Activated T-helper 9 cell treated with anti-CD3 and anti-CD28 coated beads, Interleukin-2, amount 50 U/mL, for 16 hours (primary cell): ENCODE results near the gene IKZF1.

Experiments
- DNase-seq: peaks from one replicate; pipeline ENCODE4 v3.0.0-alpha.2; 2020; ENCODE audit warnings: low read depth

IKZF1 gene

DNA sequence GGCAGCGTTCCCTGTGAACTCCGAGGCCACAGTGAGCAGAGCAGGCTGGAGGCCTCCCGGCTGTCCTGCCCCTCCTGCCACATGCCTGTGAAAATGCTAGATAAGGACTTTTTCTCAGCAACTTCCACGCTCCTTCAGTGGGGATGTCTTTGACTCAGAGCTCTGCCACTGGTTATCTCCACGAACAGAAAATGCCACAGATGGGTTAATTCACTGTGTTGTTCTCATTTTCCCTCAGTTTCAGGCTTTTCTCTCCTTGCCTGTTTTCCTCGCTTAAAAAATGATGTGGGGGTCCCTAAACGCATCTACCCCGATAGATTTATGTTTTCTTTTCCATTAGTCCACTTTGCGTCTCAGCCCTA, 51.3 kb downstream of the IKZF1 start:
- no peak for DNase-seq

DNA sequence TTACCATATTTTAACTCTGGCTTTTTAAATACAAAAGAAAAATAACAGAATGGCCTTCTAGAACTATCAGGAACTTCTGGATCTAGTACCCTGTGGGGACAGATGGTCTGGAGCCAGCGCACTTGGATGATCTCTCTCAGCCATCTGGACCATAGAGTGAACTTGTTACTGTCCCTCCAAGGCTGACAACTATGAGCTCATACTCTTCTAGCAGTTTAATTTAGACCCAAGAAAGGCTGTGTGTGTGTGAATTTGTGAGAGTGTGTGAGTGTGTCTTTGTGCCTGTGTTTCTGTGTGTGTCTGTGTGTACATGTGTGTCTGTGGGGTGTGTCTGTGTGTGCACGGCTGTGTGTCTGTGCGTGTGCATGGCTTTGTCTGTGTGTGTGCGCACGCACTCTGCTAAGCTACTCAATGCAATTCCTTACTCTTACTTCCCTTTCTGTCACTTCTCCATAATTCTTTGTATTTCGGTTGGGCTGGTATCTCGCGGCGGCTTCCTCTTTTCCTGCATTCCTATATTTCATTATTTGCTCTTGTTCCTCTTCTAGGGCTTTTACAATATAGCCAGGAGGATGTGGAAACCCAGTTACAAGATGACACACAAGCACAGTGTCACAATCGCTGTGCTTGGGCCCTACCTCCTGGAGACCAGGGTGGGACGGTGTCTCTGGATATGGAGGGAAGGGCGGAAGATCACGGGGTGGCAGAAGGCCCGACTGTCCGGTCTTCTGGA, 51.9 kb downstream of the IKZF1 start:
- DNase-seq, result no peak

DNA sequence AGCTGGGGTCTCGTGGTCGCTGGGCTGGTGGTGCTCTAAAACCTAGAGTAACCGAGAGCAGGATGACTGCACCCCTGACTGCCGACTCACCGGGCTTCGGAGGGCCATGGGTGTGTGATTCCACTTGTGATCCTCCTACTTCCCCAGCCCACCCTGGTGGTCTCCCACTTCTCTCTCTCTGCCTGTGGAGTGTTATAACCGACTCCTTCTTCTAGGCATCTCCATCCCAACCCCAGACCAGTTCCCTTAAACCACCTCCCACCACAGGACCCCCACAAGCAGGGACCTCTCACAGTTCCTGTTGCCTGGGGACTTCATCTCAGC, 52.4 kb downstream of the IKZF1 start:
- no peak for DNase-seq

DNA sequence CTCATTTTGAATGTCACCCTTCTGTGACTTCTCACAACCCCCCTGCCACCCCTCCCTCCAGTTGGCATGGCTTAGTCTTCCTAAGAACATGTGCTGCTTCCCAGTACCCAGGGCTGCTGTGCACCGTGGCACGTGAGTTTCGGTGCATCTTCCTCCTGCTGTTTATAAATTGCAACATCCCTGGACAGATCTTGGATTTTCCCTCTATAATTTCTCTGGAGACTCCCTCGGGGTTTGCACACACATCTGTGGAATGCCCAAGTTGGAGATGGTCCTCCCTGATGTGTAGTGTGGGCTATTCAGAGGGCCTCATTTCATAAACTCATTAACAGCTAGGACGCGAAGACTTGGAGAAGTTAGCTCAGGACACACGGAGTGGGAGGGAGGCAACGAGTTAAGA, 52.9 kb downstream of the IKZF1 start:
- DNase-seq, result no peak

DNA sequence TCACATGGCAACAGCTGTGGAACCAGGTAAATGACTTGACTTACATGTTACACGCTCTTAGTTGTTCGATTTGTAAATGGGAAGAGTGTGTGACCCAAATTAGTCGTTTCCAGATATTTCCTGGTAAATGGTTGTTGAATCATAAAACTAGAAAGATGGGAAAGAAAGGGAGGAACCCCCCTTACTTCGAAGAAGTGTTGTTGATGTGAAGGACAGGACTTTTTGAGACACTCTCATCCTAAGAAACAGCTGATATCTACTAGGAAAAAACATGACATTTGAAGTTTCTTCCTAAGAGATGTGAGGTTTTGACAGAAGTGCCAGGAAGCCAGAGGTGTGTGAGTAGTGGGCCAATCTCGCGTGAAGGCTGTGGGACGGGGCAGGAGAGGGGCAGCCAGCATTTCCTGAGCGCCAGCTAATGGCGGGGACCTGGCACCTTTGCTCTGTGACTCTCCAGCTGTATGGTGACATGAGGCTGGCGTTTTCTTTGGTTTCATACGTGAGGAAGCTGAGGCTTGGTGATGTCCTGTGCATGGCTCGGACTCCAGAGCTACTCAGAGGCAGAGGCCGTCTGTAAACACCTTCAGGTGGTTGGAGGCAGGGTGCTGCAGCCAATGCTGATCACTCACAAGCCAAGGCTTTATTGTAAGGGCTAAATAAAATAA, 53.7 kb downstream of the IKZF1 start:
- DNase-seq, result no peak

DNA sequence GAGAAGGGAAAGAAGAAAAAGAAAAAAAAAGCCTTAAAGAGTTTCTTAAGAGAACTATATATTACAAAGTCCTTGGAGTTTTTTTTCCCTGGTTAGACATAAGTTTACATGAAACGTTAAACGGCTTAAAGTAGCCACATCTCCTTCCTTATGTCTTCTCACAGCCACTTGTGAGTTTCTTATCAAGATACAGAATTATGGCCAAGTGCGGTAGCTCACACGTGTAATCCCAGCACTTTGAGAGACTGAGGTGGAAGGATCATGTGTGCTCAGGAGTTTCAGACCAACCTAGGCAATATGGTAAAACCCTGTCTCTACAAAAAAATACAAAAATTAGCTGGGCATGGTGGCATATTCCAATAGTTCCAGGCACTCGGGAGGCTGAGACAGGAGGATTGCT, 54.3 kb downstream of the IKZF1 start:
- DNase-seq, result no peak

DNA sequence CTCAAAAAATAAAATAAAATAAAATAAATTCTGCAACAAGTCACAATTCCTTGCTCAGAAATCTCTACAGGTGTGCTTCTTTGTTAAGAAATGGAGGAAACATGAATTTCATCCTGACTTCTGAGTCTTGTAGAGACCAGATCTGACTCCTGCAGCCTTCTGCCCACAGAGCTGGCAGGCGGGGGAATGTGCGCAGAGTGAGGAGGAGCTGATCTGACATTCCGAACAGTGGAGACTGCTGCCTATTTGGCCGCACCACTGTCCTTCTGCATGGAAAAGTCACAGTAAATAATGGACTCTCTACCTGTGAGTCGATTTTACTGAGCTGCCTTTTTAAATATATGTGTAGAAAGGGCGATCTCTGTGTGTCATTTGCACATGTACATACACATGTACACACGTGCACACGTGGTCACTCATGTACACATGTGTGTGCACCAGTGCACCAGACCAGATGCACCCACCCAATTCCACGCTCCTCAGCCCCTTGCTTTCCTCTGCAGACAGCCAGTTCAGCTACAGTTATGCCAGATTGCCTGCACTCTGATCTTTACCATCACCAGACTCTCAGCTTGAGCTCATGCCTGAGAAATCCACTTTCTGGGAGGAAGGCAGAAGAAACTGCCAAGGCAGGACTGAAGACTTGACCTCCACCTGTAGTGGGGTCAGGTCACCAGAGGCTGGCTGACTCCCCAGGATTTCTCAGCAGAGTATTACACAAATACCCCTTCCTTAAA, 54.9 kb downstream of the IKZF1 start:
- DNase-seq, result no peak

DNA sequence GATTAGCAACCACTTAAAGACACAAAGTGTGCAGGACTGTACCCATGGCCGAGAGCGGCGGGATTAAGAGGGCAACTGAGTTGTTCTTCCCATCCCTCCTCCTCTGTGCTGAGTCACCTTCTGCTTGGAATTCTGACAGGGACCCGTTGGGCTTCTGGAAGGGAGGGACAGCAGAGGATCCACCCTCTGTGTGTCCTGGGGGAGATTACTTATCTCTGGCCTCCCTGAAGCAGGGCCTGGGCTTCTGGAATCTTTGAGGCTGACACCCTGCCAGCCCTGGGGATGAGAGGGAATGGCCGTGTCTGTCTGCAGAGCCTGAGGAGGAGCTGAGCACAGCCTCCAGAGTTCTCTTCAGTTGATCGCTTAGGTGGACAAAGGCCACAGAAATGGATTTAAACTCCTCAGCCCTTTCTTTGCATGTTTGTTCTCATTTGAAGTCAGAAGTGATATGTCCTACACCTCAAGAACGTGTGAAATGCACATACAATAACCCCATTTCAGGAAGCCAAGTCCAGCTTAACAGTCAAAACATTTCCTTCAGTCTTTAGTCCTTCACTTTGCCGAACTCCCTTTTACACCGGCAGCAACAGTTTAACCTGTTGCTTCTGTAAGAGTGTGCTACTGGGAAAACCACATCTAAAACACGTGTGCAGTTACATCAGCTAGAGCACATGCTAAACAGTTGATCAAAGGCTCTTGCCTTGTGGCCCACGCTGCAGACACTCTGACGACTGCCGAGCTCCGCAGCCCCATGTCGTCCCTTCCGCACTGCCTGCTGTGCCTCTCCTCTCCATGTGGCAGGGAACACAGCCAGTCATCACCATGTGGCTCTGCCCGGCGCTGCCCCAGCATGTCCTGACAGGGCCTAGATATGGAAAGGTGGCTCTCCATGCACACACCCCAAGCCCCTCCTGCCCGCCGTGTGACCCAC, 55.7 kb downstream of the IKZF1 start:
- peak; percentile 77 for DNase-seq

DNA sequence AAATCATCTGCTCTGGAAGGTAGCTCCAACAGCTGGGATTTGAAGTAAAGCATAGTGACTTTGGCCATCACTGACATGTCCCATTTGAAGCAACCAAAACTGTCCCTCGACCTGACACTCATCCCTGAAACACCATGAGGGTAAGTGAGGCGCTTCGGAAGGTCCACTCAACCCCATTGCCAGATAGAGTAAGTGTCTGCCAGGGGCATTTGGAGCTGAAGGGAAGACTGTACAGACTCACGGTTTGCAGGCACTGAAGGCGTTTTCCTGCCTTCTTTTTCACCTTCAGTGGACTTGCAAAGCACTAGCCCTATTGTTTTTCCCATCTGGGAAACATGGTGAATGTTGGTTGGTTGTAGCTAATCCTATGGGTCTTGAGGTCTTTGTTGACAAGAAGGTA, 57.6 kb downstream of the IKZF1 start:
- no peak for DNase-seq

DNA sequence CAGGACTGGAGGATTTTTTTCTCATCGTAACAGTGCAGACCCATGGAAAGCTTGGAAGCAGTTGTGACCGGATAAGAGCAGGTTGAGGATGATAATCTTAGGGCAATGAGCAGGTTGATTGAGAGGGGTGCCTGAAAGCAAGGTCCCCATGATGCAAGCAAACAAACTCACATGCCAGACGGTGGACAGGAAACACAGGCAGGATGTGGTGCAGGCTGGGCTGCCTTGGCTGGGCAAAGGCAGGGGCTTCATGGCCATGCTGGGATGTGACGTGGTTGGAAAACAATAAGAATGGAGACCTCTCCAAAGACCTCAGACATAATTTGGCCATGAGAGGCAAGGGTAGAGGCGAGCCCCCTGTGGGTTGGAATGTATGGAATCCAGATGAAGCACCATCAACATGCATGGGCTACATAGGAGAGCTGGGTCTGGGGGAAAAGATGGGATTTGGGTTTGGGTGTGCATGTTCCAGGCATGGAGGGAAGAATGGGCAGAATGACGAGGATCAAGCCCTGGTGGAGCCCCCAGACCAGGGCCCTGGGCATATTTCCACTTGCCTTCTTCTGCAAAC, 58.3 kb downstream of the IKZF1 start:
- no peak for DNase-seq

DNA sequence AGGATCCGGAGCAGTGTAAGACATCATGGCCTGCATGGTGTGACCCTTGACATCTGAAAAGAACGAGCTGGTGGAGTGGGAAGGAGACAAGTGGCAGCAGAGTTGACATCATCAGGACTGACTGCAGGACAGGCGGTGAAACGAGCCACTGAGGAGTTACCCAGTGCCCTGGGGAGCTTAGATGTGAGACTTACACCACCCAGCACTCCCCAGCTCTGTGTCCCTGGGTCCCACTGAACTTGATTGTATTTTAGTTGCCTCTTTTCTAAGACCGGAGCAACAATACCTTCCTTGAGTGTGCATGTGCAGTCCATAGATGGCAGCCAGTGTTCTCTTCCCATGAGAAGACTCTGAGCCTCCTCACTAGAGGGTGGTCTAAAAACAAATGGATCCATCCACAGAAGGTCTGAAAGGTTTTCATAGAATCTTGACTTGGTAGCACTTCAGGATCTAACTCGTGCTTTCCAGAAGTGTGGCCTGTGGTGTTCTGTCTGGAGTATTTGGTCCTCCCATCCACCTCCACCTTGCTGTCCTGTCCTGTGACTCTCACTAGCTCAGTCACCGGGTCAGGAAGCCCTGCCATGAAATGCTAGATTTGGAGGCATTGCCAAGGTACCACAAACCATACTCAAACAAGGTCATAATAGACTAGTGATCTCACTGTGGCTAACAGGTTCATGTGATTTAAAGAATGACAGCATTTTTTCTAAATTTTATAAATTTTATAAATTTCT, 59.0 kb downstream of the IKZF1 start:
- no peak for DNase-seq

DNA sequence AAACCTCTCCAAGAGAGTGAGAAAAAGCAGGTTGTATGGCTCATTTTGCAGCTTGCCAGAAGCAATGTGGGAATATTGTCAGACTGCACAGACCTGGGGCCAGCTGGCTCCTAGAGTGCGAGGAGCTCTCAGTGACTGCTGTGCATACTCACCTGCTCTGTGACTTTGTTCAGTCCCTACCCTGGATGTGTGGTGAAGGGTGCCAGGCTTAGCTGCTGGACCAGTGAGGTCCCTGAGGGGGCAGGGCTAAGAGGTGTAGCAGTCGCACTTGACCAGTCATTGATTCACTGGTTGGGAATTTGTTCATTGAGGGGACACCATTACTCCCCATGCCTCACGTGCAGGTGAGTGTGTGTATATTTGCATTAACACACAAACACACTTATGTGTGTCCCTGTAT, 60.1 kb downstream of the IKZF1 start:
- no peak for DNase-seq

DNA sequence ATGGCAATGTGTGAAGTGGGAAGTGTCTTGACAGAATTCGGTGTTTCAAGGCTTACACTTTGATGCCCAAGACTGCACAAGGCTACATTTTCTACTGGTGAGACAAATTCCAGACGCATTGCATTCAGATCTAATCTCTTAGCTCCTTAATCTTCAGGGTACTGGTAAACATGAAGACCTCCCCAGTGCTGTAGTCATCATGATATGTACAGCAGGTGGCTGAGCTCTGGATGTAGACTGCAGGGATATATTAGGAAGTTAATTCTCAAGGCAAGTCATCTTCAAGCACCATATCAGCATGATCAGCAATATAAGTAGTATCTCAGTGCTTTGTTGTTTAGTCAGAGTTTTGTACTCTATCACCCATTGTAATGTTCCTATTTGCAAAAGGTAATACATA, 61.8 kb downstream of the IKZF1 start:
- DNase-seq, result no peak

DNA sequence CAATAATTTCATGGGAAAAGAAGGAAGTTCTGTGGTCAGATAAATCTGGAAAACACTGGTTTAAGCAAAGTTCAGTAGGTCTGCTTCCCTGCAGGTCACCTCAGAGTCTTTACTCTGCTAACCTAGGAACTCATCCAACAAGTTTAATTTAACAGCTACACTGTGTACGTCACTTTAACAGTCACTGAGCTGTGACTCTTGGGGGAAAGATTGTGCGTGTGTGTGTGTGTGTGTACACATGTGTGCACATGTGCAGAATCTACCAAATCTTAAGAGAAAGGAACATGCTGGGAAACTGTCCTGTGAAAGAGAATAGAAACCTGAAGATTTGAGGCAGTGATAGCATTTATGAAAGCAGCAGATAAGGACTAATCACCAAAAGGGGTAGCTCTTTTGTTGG, 62.6 kb downstream of the IKZF1 start:
- no peak for DNase-seq

DNA sequence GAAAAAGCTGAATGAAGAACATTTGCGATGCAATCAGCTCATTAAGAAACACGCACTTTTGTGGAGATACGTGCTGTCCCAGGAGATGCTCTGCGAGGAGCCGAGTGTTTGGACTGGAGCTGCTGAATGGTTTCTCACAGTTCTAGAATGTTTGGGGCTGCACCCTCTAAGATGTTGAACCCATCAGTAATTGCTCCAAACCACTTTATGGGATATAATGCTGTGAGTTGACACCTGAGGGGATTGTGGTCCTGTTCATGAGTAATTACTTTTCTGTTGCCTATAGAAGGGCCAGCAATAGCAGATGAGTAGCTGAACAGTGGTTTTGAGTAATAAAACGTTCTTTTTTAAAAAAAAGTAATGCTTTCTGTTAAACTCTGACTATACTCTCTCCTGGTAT, 63.1 kb downstream of the IKZF1 start:
- no peak for DNase-seq

DNA sequence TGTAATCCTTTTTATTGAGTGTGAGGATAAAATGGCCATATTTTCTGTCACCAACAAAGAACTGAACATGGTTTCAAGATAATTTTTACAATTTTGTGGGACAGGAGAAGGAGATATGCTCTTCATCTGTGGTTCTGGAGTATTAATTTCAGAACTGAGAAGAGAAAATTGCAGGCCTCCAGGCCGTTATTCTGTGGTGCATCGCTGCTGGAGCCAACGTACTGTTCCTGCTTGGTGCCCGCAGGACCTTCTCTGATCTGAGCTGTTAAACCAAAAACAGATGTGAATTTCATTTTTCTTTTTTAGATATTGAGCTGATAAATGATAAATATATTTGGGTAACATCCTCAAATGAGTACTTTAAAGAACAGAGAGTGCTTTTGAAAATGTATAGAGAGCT, 63.9 kb downstream of the IKZF1 start:
- no peak for DNase-seq

DNA sequence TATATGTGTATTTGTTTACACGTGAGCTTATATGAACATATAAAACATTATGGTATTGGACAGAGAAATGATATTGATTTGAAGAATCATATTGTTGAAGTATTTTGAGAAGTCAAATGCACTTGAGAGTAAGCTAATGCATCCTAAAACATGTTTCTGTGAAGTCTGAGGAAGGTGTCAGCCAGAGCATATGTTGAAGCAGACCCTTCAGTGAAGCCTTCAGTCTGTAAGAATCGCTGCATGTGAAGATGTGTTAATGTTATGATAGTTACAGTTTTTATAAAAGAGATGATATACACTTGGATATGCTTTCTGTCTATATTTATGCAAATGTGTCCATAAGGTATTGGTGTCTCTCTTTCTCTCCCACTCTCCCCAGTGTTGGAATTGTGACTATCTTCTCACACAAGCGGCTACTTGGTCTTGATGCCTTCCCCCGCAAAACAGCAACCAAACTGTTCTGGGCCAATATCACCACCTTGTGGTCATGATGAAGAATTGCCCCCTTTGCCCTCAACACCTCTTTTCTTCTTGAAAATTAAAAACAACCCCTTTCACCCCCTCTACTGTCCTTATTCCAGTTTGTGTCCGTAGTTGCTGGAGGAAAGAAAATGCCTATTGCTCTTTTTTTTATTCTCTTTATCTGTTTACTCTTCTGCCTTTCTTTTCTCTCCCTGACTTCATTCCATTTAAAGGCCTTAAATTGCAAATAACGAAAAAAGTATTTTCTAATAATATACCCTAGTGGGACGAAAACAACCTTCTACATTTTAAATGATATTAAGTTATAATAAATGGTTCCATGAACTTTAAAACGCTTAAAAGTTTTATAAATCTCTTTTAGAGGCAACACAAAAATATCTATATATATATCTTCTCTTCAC, 64.9 kb downstream of the IKZF1 start:
- DNase-seq, result no peak

DNA sequence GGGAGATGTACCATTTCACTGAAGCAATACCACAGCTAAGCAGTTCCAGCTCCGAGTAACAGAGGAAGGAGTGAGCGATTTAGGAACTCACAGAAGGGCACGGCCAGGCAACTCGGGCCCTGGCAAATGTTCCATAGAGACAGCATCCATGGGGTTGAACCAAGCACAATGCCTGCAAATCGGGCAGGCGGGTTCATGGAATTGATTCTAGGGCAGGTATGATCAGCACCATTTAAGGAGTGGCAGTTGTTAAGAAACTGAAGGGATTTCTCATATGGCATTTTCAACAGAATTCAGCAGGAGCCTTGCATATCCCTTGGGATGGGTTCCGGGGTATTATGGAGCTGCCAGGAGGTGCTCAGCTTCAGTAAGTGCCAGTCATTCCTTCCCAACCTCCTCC, 66.4 kb downstream of the IKZF1 start:
- DNase-seq, result no peak

DNA sequence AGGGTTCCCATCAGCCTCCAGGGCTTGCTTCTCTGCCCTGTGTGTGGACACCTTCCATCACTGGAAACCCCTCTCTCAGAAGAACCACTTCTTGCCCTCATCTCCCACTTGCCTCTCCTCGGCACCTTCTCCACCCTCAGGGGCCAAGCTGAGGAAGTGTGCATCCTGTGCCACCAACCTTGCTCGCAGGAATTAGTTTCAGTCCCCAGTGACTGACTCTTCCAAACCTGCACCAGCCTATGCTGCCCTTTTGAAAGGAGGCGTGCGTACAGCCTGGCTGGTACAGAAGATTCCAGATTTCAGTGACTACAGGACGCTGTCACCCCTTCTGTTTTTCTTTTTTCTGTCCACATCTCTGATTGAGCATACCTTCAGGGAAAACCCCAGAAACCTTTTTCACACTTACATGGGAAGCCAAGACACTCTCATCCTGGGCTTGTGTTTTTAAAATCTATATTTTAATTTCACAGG, 67.1 kb downstream of the IKZF1 start:
- no peak for DNase-seq

DNA sequence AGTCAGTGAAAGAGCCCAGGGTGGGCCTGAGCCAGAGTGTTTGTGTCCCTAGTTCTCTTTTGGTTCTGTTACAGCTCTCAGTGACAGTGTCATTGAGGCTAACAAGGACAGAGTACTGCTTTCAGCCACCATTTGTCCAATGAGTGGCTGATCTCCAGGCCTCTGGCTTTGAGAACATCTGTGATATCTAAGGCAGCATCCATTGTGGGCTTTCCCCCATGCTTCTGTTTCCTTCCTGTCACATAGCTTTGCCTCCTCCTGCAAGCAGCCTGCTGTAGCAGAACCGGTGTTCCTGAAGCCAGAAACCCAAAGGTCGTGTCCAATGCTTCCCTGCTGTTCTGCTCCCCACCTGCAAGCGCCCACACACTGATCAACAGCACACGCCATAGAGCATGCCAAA, 68.4 kb downstream of the IKZF1 start:
- DNase-seq, result no peak
